ENCODE data around the gene IL4R.

Gene IL4R

GRCh38 chr16:27351989-27352388, 38.2 kb downstream of the IL4R start:
- no peak overlapping the region for H3K27ac ChIP-seq (ENCODE audit: low read depth, low read length)
- H3K4me3 ChIP-seq (ENCODE audit: low read length) = no peak overlapping the region
- TF ChIP-seq EZH2phosphoT487 (IDR thresholded peaks at IDR 0.05; ENCODE audit: borderline replicate concordance, low read length) = no peak
- TF ChIP-seq CTCF (IDR thresholded peaks at IDR 0.05; ENCODE audit: low read depth, low read length, poor library complexity, severe bottlenecking) = no peak
- peaks cover 96% of the 10 kb centered on the region for H3K36me3 ChIP-seq (ENCODE audit: control insufficient read depth, low read length)
- peaks cover 4% of the 10 kb centered on the region; the same call in 1 of the 2 replicates for H3F3A ChIP-seq (ENCODE audit: control insufficient read depth, insufficient read depth)
- no peaks in the 10 kb centered on the region for H3K27me3 ChIP-seq (ENCODE audit: control insufficient read depth, low read length)
- H3K4me2 ChIP-seq (ENCODE audit: low read length) = no peak overlapping the region
- no peaks in the 10 kb centered on the region; the same call in 1 of the 2 replicates for H3K79me2 ChIP-seq (ENCODE audit: control insufficient read depth, low read length)
- peaks cover 4% of the 10 kb centered on the region; the same call in 1 of the 2 replicates for H3K4me1 ChIP-seq (ENCODE audit: control insufficient read depth, low read length)
- no peaks in the 10 kb centered on the region; the same call in 1 of the 2 replicates for H4K20me1 ChIP-seq (ENCODE audit: control insufficient read depth, insufficient read depth, low read depth, low read length)
- H3K9me2 ChIP-seq (replicated peaks; ENCODE audit: control insufficient read depth, low read length) = no peaks in the 10 kb centered on the region
- no peaks in the 10 kb centered on the region for H3K9me3 ChIP-seq (ENCODE audit: control insufficient read depth, insufficient read depth, low read length)

GRCh38 chr16:27353853-27354252, 40.1 kb downstream of the IL4R start:
- H3K4me1 ChIP-seq (ENCODE audit: control insufficient read depth, low read length) = peaks cover 4% of the 10 kb centered on the region; the same call in 1 of the 2 replicates
- no peak overlapping the region for H3K4me3 ChIP-seq (ENCODE audit: low read length)
- peaks cover 4% of the 10 kb centered on the region; the same call in 1 of the 2 replicates for H3F3A ChIP-seq (ENCODE audit: control insufficient read depth, insufficient read depth)
- no peak overlapping the region for H3K4me2 ChIP-seq (ENCODE audit: low read length)
- no peaks in the 10 kb centered on the region for H3K79me2 ChIP-seq (ENCODE audit: control insufficient read depth, low read length)
- no peak overlapping the region for H3K27ac ChIP-seq (ENCODE audit: low read depth, low read length)
- no peaks in the 10 kb centered on the region for H3K9me3 ChIP-seq (ENCODE audit: control insufficient read depth, insufficient read depth, low read length)
- no peaks in the 10 kb centered on the region; the same call in 1 of the 2 replicates for H4K20me1 ChIP-seq (ENCODE audit: control insufficient read depth, insufficient read depth, low read depth, low read length)
- TF ChIP-seq CTCF (IDR thresholded peaks at IDR 0.05; ENCODE audit: low read depth, low read length, poor library complexity, severe bottlenecking) = no peak
- TF ChIP-seq EZH2phosphoT487 (IDR thresholded peaks at IDR 0.05; ENCODE audit: borderline replicate concordance, low read length) = no peak
- H3K9me2 ChIP-seq (replicated peaks; ENCODE audit: control insufficient read depth, low read length) = no peaks in the 10 kb centered on the region
- no peaks in the 10 kb centered on the region for H3K27me3 ChIP-seq (ENCODE audit: control insufficient read depth, low read length)
- H3K36me3 ChIP-seq (ENCODE audit: control insufficient read depth, low read length) = peaks cover 93% of the 10 kb centered on the region

GRCh38 chr16:27355610-27356009, 41.8 kb downstream of the IL4R start:
- Histone ChIP-seq H3K36me3 (ENCODE audit: control insufficient read depth, low read length) (peaks cover 93% of the 10 kb centered on the region), H3K4me3 (ENCODE audit: low read length) (no peak overlapping the region), H3K4me1 (ENCODE audit: control insufficient read depth, low read length) (peaks cover 4% of the 10 kb centered on the region; the same call in 1 of the 2 replicates)

More at GRCh38 chr16:27355610-27356009, 41.8 kb downstream of the IL4R start:
- TF ChIP-seq CTCF (IDR thresholded peaks at IDR 0.05; ENCODE audit: low read depth, low read length, poor library complexity, severe bottlenecking) (peak; percentile 68), EZH2phosphoT487 (IDR thresholded peaks at IDR 0.05; ENCODE audit: borderline replicate concordance, low read length) (no peak)
- no peak overlapping the region for H3K27ac ChIP-seq (ENCODE audit: low read depth, low read length)
- no peak overlapping the region for H3K4me2 ChIP-seq (ENCODE audit: low read length)
- H3F3A ChIP-seq (ENCODE audit: control insufficient read depth, insufficient read depth) = peaks cover 4% of the 10 kb centered on the region; the same call in 1 of the 2 replicates
- no peaks in the 10 kb centered on the region; the same call in 1 of the 2 replicates for H4K20me1 ChIP-seq (ENCODE audit: control insufficient read depth, insufficient read depth, low read depth, low read length)
- H3K9me2 ChIP-seq (replicated peaks; ENCODE audit: control insufficient read depth, low read length) = no peaks in the 10 kb centered on the region
- no peaks in the 10 kb centered on the region for H3K27me3 ChIP-seq (ENCODE audit: control insufficient read depth, low read length)
- H3K9me3 ChIP-seq (ENCODE audit: control insufficient read depth, insufficient read depth, low read length) = no peaks in the 10 kb centered on the region
- H3K79me2 ChIP-seq (ENCODE audit: control insufficient read depth, low read length) = no peaks in the 10 kb centered on the region

All from DOHH2 (cell line).